Esophagus muscularis mucosa (tissue), 4 donors: Measurements from ENCODE around the gene FADS2.

Experiments
- CTCF ChIP-seq, 3 experiments: fragments of 200-600 bp in 2 of 3; fragments of 450-650 bp in 1 of 3; sonication (generic) in 2 of 3; IDR thresholded peaks; one replicate each; pipeline ENCODE4 v1.5.1; 2017 to 2019; ENCODE audit warnings: antibody characterized with exemption in 3 of 3, mild to moderate bottlenecking in 2 of 3, moderate library complexity in 1 of 3
- EP300 ChIP-seq: sonication (generic); formaldehyde crosslinking; IDR thresholded peaks from one replicate; pipeline ENCODE4 v1.6.1; 2017; ENCODE audit warnings: antibody characterized with exemption
- POLR2A ChIP-seq: fragments of 450-650 bp; IDR thresholded peaks from one replicate; pipeline ENCODE4 v1.6.1; 2017; ENCODE audit warnings: antibody characterized with exemption, moderate library complexity, mild to moderate bottlenecking, low read depth
- POLR2AphosphoS5 ChIP-seq, 2 donors: sonication (generic); formaldehyde crosslinking; IDR thresholded peaks; one replicate each; pipeline ENCODE4 v1.6.1; 2017; ENCODE audit warnings: antibody characterized with exemption in 2 of 2

DNA sequence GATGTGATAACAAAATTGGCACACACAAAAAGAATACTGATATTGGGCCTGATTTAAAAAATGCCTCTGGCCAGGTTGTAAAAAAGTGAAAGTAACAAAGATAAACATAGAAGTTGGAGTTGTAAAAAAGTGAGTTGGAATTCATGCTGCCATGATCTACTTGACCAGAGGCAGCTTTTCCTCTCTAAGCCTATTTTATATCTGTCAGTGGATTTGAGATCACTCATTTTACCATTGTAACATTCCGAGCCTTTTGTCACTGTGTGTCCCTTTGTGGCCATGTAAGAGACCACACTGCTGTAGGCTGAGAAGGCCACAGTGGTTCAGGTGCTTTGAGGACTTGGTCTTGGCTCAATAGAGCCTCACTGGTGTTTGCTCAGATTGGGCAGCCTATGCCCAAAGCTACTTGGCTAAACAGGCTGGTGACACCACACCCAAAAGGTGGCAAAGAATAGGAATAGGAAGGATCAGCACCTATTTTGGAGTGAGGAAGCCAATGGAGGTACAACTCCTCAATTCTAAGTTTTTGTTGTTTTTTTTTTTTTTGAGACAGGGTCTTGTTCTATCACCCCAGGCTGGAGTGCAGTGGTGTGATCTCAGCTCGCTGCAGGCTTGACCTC lies 28.3 kb upstream of the FADS2 start:
- TF ChIP-seq CTCF (IDR thresholded peaks at IDR 0.05) (no peak), POLR2AphosphoS5 (IDR thresholded peaks at IDR 0.05) (no peak), EP300 (no peak), POLR2A (no peak)
